ENCODE measurements around the gene RGS7.

RGS7 gene

DNA sequence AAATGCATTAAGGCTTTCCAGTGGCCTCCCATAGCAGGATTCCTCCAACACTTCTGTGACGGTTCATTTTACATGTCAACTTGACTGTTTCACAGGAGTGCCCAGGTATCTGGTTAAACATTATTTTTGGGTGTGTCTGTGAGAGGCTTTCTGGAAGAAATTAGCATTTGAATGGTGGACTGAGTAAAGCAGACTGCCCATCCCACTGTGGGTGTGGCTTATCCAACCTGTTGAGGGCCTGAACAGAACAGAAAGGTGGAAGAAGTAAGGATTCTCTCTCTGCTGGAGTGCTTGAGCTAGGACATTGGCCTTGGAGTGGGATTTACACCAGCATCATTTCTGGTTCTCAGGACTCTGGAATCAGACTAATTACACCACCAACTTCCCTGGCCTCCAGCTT lies 85.6 kb downstream of the RGS7 start:
- no peak for DNase-seq (ENCODE audit: low spot score)

DNA sequence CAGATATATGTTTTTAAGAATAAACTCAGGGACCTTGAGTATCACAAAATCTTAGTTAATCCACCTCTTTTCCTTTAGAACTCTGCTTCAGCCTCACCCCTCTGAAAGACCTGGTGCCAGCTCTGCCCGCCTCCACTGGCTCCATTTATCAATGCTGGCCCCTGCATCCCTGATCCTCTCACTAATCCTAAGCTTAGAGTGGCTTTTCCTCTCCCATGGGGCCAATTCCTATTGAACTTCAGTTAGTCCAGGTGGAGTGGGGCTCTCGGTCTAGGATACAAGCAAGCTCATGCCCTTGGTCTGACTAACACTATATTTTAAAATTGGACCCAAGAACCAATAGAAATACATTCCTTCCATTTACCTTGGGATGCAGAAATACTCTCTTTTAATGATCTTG lies 87.0 kb downstream of the RGS7 start:
- no peak for DNase-seq (ENCODE audit: low spot score)
- TF ChIP-seq, protein P1, sequence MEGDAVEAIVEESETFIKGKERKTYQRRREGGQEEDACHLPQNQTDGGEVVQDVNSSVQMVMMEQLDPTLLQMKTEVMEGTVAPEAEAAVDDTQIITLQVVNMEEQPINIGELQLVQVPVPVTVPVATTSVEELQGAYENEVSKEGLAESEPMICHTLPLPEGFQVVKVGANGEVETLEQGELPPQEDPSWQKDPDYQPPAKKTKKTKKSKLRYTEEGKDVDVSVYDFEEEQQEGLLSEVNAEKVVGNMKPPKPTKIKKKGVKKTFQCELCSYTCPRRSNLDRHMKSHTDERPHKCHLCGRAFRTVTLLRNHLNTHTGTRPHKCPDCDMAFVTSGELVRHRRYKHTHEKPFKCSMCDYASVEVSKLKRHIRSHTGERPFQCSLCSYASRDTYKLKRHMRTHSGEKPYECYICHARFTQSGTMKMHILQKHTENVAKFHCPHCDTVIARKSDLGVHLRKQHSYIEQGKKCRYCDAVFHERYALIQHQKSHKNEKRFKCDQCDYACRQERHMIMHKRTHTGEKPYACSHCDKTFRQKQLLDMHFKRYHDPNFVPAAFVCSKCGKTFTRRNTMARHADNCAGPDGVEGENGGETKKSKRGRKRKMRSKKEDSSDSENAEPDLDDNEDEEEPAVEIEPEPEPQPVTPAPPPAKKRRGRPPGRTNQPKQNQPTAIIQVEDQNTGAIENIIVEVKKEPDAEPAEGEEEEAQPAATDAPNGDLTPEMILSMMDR (IDR thresholded peaks at IDR 0.05; ENCODE audit: extremely low read depth, missing control alignments) = no peak

More for the DNA sequence above, 85.6 kb downstream of the RGS7 start:
- TF ChIP-seq, protein P1 (IDR thresholded peaks at IDR 0.05; ENCODE audit: extremely low read depth, missing control alignments) = no peak

DNA sequence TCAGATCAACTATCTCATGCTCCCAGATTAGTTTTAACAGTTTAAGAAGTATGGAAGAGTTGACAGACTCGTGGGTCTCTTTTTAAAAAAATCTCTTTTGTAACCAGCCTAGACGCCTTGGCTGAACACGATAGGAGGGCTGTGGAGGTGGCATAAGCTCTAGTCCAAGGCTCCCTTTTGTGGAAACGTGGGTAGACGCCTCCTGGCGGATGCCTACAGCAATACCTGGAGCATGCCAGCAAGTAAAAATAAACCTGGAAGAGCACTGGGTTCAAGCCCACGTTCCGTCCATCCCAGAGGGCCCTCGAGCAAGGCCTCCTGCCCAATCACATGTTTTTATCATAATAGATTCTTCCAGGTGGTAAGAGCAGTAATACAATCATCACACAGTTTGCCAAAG lies 87.9 kb downstream of the RGS7 start:
- DNase-seq (ENCODE audit: low spot score) = no peak
- TF ChIP-seq, protein P1 (IDR thresholded peaks at IDR 0.05; ENCODE audit: extremely low read depth, missing control alignments) = no peak

DNA sequence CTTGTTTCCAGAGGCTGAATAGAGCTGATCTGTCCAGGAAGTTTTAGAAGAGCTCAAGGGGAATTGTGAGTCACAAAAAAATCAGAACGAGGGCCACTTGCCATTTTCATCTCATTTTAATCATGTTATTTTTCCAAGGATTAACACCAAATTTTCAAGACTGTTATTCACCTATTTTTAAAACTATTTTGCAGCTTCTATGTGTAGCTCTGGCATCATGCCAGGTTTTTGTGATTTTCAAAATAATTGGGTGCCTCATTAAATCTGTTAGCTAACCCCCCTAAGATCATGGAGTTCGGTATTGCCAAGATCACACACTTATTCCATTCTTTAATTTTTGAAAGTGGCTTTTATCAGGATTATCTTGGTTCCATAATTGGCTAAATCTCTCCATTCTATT lies 90.9 kb downstream of the RGS7 start:
- DNase-seq (ENCODE audit: low spot score) = no peak
- TF ChIP-seq, protein P1 (IDR thresholded peaks at IDR 0.05; ENCODE audit: extremely low read depth, missing control alignments) = no peak

DNA sequence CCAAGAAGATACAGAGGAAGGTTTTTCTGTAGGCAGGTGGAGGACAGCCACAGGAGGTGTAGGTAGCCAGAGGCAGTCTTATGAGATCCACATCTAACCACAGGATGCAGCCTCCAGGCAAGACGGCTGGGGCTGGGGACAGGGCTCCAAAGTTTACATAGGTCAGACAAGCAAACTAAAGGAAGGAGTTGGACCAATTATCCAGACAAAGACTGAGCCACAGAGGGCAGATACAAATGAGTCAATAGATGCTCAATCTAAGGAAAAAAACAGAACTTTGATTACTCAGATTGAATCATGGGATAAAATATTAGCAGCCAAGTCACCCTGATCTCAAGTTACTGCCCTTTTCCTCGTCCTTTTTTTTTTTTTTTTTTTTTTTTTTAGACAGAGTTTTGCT lies 91.6 kb downstream of the RGS7 start:
- TF ChIP-seq, protein P1 (IDR thresholded peaks at IDR 0.05; ENCODE audit: extremely low read depth, missing control alignments) = no peak
- DNase-seq (ENCODE audit: low spot score) = no peak

DNA sequence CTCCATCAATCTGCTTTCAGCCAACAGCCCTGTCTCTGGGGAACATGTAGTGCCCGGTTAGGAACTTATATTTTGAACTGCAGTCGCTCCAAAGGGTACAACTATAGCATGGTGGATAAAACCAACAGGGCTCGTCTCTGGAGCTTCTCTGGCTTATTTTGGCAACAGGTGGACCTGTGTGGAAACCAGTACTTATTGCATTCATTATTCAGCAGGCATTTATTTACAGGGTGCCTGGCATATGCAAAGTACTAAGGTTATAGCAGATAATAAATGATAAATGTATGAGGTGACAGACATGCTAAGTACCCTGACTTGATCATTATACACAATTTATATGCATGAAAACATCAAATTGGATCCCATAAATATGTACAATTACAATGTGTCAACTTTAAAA lies 93.7 kb downstream of the RGS7 start:
- TF ChIP-seq, protein P1 (IDR thresholded peaks at IDR 0.05; ENCODE audit: extremely low read depth, missing control alignments) = no peak
- no peak for DNase-seq (ENCODE audit: low spot score)

DNA sequence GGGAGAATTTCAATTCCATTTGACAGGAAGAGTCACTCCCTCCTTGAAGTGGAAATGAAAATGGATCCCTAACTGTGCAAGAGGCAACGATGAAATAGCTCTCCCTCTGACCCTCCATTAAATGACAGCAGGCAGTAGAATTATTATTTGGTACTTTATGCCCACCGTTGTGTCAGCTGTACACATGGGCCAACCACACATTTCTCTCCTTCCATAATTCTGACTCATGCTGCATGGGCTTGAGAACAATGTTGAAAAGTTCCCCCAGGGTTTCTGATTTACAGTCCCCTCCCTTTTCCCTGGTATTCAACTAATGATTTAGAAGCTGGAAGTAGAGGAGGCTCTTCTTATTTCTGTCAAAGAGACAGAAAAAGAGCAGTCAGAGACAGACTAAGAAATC lies 103.5 kb downstream of the RGS7 start:
- TF ChIP-seq, protein P1 (IDR thresholded peaks at IDR 0.05; ENCODE audit: extremely low read depth, missing control alignments) = no peak
- no peak for DNase-seq (ENCODE audit: low spot score)
